DOHH2 (cell line): ENCODE results near the gene NEK5.

ENCODE experiments used
- H3F3A ChIP-seq: fragments of 200-600 bp; sonication (generic), shearing (Covaris generic); 2 replicates; pipeline ENCODE4 v1.6.0; 2016; ENCODE audit warnings: antibody characterized with exemption, mild to moderate bottlenecking; ENCODE audit not compliant: control insufficient read depth, insufficient read depth
- H3K27ac ChIP-seq: fragments of 200-600 bp; sonication (generic); 2 replicates; pipeline ENCODE4 v1.5.1; 2014; ENCODE audit warnings: low read depth, mild to moderate bottlenecking, low read length, moderate library complexity
- H3K27me3 ChIP-seq: fragments of 200-600 bp; sonication (generic); 2 replicates; pipeline ENCODE4 v1.6.1; 2014; ENCODE audit warnings: mild to moderate bottlenecking, low read length, mixed read lengths; ENCODE audit not compliant: control insufficient read depth
- H3K36me3 ChIP-seq: fragments of 200-600 bp; sonication (generic); 2 replicates; pipeline ENCODE4 v1.6.1; 2014; ENCODE audit warnings: mild to moderate bottlenecking, low read length, moderate library complexity, mixed read lengths; ENCODE audit not compliant: control insufficient read depth
- H3K4me1 ChIP-seq: fragments of 200-600 bp; sonication (generic); 2 replicates; pipeline ENCODE4 v1.6.1; 2014; ENCODE audit warnings: mild to moderate bottlenecking, low read length, mixed read lengths; ENCODE audit not compliant: control insufficient read depth
- H3K4me2 ChIP-seq: fragments of 200-600 bp; sonication (generic); 2 replicates; pipeline ENCODE4 v1.6.0; 2014; ENCODE audit warnings: mild to moderate bottlenecking, low read length, moderate library complexity
- H3K4me3 ChIP-seq: fragments of 200-600 bp; sonication (generic); 2 replicates; pipeline ENCODE4 v1.5.1; 2014; ENCODE audit warnings: mild to moderate bottlenecking, low read length, mixed read lengths
- H3K79me2 ChIP-seq: fragments of 200-600 bp; sonication (generic); 2 replicates; pipeline ENCODE4 v1.6.1; 2014; ENCODE audit warnings: mild to moderate bottlenecking, low read length, mixed read lengths; ENCODE audit not compliant: control insufficient read depth
- H3K9me2 ChIP-seq: fragments of 200-600 bp; sonication (generic); replicated peaks from 2 replicates; pipeline ENCODE4 v1.6.1; 2014; ENCODE audit warnings: mild to moderate bottlenecking, low read length, mixed read lengths; ENCODE audit not compliant: control insufficient read depth
- H3K9me3 ChIP-seq: fragments of 200-600 bp; sonication (generic); 2 replicates; pipeline ENCODE4 v1.6.1; 2014; ENCODE audit warnings: antibody characterized with exemption, low read length, mixed read lengths; ENCODE audit not compliant: control insufficient read depth, insufficient read depth
- H4K20me1 ChIP-seq: fragments of 200-600 bp; sonication (generic); 2 replicates; pipeline ENCODE4 v1.6.0; 2014; ENCODE audit warnings: low read depth, mild to moderate bottlenecking, antibody characterized with exemption, low read length, moderate library complexity; ENCODE audit not compliant: control insufficient read depth, insufficient read depth
- EZH2phosphoT487 ChIP-seq: fragments of 200-600 bp; sonication (generic); IDR thresholded peaks from 2 replicates; pipeline ENCODE4 v1.6.1; 2017; ENCODE audit warnings: borderline replicate concordance, mild to moderate bottlenecking, antibody characterized with exemption, low read length, moderate library complexity, mixed read lengths
- TF ChIP-seq, protein P1 (sequence below): fragments of 200-600 bp; sonication (generic); IDR thresholded peaks from one replicate; pipeline ENCODE4 v1.5.1; 2014; ENCODE audit warnings: antibody characterized with exemption, mild to moderate bottlenecking, low read depth, low read length; ENCODE audit not compliant: poor library complexity, severe bottlenecking

Gene NEK5

DNA sequence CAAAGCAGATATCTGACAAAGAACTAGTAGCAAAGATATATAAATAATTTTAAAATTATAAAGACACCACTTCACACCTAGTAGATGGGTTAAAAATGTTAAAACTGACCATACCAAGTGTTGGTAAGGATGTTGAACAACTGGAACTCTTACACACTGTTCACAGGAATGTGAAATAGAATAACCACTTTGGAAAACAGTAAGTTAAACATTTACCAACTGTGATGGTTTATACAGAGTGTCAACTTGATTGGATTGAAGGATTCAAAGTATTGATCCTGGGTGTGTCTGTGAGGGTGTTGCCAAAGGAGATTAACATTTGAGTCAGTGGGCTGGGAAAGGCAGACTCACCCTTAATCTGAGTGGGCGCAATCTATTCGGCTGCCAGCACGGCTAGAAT lies 85.2 kb downstream of the NEK5 start:
- H3K4me2 ChIP-seq: no peak overlapping the region
- no peaks in the 10 kb centered on the region for H3F3A ChIP-seq
- H3K27ac ChIP-seq: no peak overlapping the region
- no peaks in the 10 kb centered on the region for H3K36me3 ChIP-seq
- H3K4me3 ChIP-seq: no peak overlapping the region
- no peaks in the 10 kb centered on the region for H3K4me1 ChIP-seq
- TF ChIP-seq EZH2phosphoT487: no peak
- TF ChIP-seq, protein P1, sequence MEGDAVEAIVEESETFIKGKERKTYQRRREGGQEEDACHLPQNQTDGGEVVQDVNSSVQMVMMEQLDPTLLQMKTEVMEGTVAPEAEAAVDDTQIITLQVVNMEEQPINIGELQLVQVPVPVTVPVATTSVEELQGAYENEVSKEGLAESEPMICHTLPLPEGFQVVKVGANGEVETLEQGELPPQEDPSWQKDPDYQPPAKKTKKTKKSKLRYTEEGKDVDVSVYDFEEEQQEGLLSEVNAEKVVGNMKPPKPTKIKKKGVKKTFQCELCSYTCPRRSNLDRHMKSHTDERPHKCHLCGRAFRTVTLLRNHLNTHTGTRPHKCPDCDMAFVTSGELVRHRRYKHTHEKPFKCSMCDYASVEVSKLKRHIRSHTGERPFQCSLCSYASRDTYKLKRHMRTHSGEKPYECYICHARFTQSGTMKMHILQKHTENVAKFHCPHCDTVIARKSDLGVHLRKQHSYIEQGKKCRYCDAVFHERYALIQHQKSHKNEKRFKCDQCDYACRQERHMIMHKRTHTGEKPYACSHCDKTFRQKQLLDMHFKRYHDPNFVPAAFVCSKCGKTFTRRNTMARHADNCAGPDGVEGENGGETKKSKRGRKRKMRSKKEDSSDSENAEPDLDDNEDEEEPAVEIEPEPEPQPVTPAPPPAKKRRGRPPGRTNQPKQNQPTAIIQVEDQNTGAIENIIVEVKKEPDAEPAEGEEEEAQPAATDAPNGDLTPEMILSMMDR: no peak
- no peaks in the 10 kb centered on the region for H3K9me2 ChIP-seq
- no peaks in the 10 kb centered on the region for H3K79me2 ChIP-seq
- H4K20me1 ChIP-seq: no peaks in the 10 kb centered on the region
- H3K27me3 ChIP-seq: no peaks in the 10 kb centered on the region
- no peaks in the 10 kb centered on the region for H3K9me3 ChIP-seq

DNA sequence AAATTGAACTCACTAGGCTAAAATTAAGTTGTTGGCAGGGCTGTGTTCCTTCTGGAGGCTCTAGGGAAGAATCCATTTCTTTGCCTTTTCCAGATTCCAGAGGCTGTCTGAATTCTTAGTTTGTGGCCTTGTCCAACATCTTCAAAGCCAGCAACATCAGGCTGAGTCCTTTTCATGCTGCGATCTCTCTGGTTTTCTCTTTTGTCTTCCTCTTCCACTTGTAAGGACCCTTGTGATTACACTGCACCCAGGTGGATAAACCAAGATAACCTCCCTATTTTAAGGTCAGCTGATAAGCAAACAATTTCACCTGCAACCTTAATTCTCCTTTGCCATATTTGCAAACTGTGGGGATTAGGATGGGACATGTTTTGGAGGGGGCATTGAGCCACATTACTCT lies 92.8 kb downstream of the NEK5 start:
- no peaks in the 10 kb centered on the region for H3K9me3 ChIP-seq
- TF ChIP-seq EZH2phosphoT487: no peak
- TF ChIP-seq, protein P1: no peak

DNA sequence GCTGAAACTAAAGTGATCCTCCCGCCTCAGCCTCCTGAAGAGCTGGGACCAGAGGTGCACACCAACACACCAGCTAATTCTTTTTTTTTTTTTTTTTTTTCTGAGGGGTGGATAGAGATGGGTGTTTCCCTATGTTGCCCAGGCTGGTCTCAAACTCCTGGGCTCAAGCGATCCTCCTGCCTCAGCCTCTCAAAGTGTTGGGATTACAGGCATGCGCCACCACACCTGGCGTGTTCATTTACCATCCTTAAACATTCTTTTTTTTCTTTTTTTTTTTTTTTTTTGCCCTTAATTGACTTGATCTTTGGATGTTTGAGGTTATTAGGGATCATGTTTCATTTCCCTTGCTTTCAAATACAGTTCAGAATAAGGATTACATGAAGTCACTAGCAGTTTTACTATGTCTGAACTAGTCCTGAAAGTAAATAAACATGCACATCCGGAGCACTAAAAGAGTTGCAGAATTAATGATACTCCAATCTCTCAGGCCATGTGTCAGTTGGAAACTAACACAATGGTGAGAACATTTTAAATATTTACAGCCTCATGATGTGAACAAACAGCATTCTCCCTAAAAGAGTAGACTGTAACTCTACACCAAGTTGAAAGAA lies 94.2 kb downstream of the NEK5 start:
- Histone ChIP-seq H3K27ac (no peak overlapping the region), H4K20me1 (no peaks in the 10 kb centered on the region), H3K4me2 (no peak overlapping the region), H3K9me2 (no peaks in the 10 kb centered on the region), H3K4me1 (no peaks in the 10 kb centered on the region), H3K4me3 (no peak overlapping the region), H3K9me3 (no peaks in the 10 kb centered on the region), H3F3A (no peaks in the 10 kb centered on the region), H3K27me3 (no peaks in the 10 kb centered on the region), H3K36me3 (peaks cover 3% of the 10 kb centered on the region; the same call in 1 of the 2 replicates), H3K79me2 (no peaks in the 10 kb centered on the region)
- no peak for TF ChIP-seq EZH2phosphoT487
- TF ChIP-seq, protein P1: no peak

More for the DNA sequence above, 92.8 kb downstream of the NEK5 start:
- Histone ChIP-seq H3K9me2 (no peaks in the 10 kb centered on the region), H3K36me3 (no peaks in the 10 kb centered on the region), H3K27me3 (no peaks in the 10 kb centered on the region), H3K4me1 (no peaks in the 10 kb centered on the region), H4K20me1 (no peaks in the 10 kb centered on the region), H3K27ac (no peak overlapping the region), H3K4me3 (no peak overlapping the region), H3F3A (no peaks in the 10 kb centered on the region), H3K4me2 (no peak overlapping the region), H3K79me2 (no peaks in the 10 kb centered on the region)
